Measurements from ENCODE around the gene CLDN22. TPM values are rescaled to one million over a fixed set of nuclear protein-coding genes. Genes with fewer than 3 reads are reported as not detected.

Gene CLDN22
- total and polyA plus RNA-seq, 2 of the 8 experiments (the other 6 are each of a cell fraction or from before 2014, with no cell fraction given), result not detected

- no peaks in the 10 kb centered on the region for H3K4me1 ChIP-seq (replicated peaks in 1 of 4; ENCODE audit: control insufficient read depth in 3 of 4, insufficient read depth in 4 of 4, low read length in 3 of 4)
- H4K8ac ChIP-seq (ENCODE audit: extremely low read depth, insufficient read depth, low read length), result no peak overlapping the region
- FAIRE-seq, result no peak
- no peak overlapping the region for H3K14ac ChIP-seq (ENCODE audit: insufficient read length)
- WGBS, 2 experiments (ENCODE audit: extremely low coverage in 1 of 2, insufficient coverage in 1 of 2, insufficient read length in 1 of 2, insufficient replicate concordance in 2 of 2, low coverage in 1 of 2, low lambda C conversion rate in 2 of 2, missing lambda C conversion rate in 1 of 2), result 94% methylated on average over 17 of the region's 17 CpGs; no CpG with 5 or more reads in 1 of the 2 experiments
- no peak overlapping the region for H3K18ac ChIP-seq (ENCODE audit: extremely low read depth, low read length)
- H3K4me3 ChIP-seq (ENCODE audit: extremely low read depth in 1 of 4, insufficient read depth in 2 of 4, low read depth in 3 of 4, low read length in 4 of 4), result no peak overlapping the region
- no peak overlapping the region for H2AFZ ChIP-seq (ENCODE audit: low read length)
- no peak overlapping the region for H2BK15ac ChIP-seq (ENCODE audit: low read length)
- no peak overlapping the region for H3K23ac ChIP-seq (ENCODE audit: insufficient read length)
- no peak overlapping the region for H4K91ac ChIP-seq (replicated peaks; ENCODE audit: insufficient read length, low read length)
- no peak overlapping the region for H2BK5ac ChIP-seq (ENCODE audit: low read depth, low read length)
- no peak overlapping the region for H2BK12ac ChIP-seq (ENCODE audit: low read depth, low read length)
- H3K56ac ChIP-seq (replicated peaks; ENCODE audit: insufficient read length, low read depth, low read length), result no peak overlapping the region
- H4K20me1 ChIP-seq (replicated peaks in 1 of 2; ENCODE audit: control insufficient read depth in 1 of 2, insufficient read depth in 2 of 2, low read length in 2 of 2), result no peaks in the 10 kb centered on the region
- ChIA-PET POLR2A (ENCODE audit: partially characterized antibody) (no interaction called here), CTCF (ENCODE audit: partially characterized antibody) (interaction anchor here (0.6 to 1.4 kb wide), 4 partner anchors 11 to 44 kb away, joined by 4 read pairs; no protein-coding TSS in a partner anchor)
- H2AK5ac ChIP-seq (ENCODE audit: low read depth, low read length), result no peak overlapping the region
- H3K79me1 ChIP-seq (ENCODE audit: low read depth, low read length), result no peaks in the 10 kb centered on the region
- no peaks in the 10 kb centered on the region for H3K23me2 ChIP-seq (ENCODE audit: low read depth, low read length)
- H3K4ac ChIP-seq (replicated peaks; ENCODE audit: insufficient read length, low read depth, low read length), result no peak overlapping the region
- no peaks in the 10 kb centered on the region for H3K27me3 ChIP-seq (replicated peaks in 1 of 4; ENCODE audit: control insufficient read depth in 3 of 4, extremely low read depth in 1 of 4, insufficient read depth in 3 of 4, low read length in 3 of 4)
- H3K9ac ChIP-seq (replicated peaks in 1 of 4; ENCODE audit: extremely low read depth in 1 of 4, low read depth in 3 of 4, low read length in 3 of 4), result no peak overlapping the region
- H3K9me3 ChIP-seq (ENCODE audit: insufficient read depth in 2 of 2, low read depth in 1 of 2, low read length in 1 of 2), result no peaks in the 10 kb centered on the region
- no peak overlapping the region for H2BK120ac ChIP-seq (replicated peaks; ENCODE audit: low read depth, low read length)
- no peak overlapping the region for H3K4me2 ChIP-seq (ENCODE audit: insufficient read depth in 1 of 2, low read depth in 2 of 2, low read length in 2 of 2)
- no peaks in the 10 kb centered on the region for H3K79me2 ChIP-seq (ENCODE audit: control insufficient read depth in 1 of 2, insufficient read depth in 2 of 2, low read length in 2 of 2)
- no peak overlapping the region for H3K27ac ChIP-seq (ENCODE audit: low read depth, low read length)
- no peak overlapping the region for H4K5ac ChIP-seq (ENCODE audit: insufficient read length, low read depth, low read length)
- H2BK20ac ChIP-seq (ENCODE audit: low read length), result no peak overlapping the region
- DNase-seq (ENCODE audit: low read depth in 1 of 2, low spot score in 2 of 2), result no peak
- H3K36me3 ChIP-seq (ENCODE audit: control insufficient read depth in 2 of 4, insufficient read depth in 4 of 4, low read length in 3 of 4), result no peaks in the 10 kb centered on the region
- no peak for TF ChIP-seq EZH2 (IDR thresholded peaks at IDR 0.05; ENCODE audit: low read depth, low read length, severe bottlenecking)
- no peak for TF ChIP-seq EP300 (IDR thresholded peaks at IDR 0.05; ENCODE audit: borderline replicate concordance in 1 of 2, low read depth in 2 of 2, low read length in 2 of 2)
- TF ChIP-seq SP4 (IDR thresholded peaks at IDR 0.05; ENCODE audit: low read length), result no peak
- no peak for TF ChIP-seq MAFK (IDR thresholded peaks at IDR 0.05; ENCODE audit: low read depth, low read length)
- no peak for TF ChIP-seq POU5F1 (IDR thresholded peaks at IDR 0.05; ENCODE audit: low read depth, low read length)
- no peak for TF ChIP-seq SP1 (IDR thresholded peaks at IDR 0.05; ENCODE audit: low read depth, low read length)
Measured at GRCh38 chr4:183350317-183351071, 30.4 kb upstream of the CLDN22 start.

Measured in H1 (cell line).